ENCODE data around the gene DNAH7.
"Not testable (repeated sequence)": the region's sequence is repeated elsewhere in the genome, so short reads cannot be mapped to it uniquely, and the experiment has no call there.

The DNAH7 gene

DNA sequence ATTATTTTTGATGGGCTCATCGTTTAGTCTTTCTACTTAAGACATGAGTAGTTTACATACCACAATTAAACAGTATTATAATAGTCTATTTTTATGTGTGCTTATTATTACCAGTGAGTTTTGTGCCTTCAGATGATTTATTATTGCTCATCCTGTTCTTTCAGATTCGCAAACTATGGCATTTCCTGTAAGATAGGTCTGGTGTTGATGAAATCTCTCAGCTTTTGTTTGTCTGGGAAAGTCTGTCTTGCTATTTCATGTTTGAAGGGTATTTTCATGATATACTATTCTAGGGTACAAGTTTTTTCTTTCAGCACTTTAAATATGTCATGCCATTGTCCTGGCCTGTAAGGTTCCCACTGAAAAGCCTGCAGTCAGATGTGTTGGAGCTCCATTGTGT, 101.3 kb downstream of the DNAH7 start:
- DNase-seq (ENCODE audit: low spot score), result no peak

DNA sequence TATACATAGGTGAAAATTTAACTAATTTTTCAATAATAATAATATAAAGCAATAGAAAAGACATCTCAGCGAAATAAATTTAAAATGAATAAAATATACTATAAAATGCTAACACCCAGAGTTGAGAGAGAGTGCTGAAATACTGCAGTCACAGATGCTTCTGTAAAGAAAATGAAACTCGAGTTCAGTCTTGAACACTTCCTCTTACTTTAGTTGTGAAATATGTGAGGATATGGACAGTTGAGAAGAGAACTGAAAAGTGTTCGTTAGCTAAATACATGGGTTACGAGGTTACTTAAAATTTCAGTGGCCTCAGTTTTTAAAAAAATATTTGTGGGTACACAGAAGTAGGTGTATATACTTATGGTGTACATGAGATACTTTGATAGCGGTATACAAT, 106.8 kb downstream of the DNAH7 start:
- no peak for DNase-seq (ENCODE audit: low spot score)

DNA sequence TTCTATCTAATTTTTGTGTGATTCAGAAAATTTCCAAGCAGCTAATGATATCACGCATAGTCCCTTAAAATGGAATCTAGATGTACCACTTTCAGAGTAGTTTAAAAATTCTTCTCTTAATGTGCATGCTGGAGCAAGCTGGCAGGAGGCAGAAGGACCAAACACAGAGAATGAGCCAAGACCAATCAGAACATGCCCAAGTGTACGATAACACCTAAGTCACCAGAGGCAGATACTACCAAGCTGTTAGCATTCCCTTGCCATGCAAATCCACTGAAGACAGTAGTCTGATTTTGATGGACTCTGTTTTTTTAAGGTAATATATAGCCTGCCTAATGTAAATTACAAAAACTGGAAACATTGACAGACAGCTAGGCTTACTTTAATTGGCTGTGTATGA, 109.3 kb downstream of the DNAH7 start:
- DNase-seq (ENCODE audit: low spot score), result no peak

- no peak for DNase-seq (ENCODE audit: low spot score)
These were observed 111.9 kb downstream of the DNAH7 start for GRCh38 chr2:195956725-195957124.

GRCh38 chr2:195945056-195945455, 123.6 kb downstream of the DNAH7 start:
- DNase-seq (ENCODE audit: low spot score), result no peak

- no peak for DNase-seq (ENCODE audit: low spot score)
These were observed 131.5 kb downstream of the DNAH7 start for GRCh38 chr2:195937176-195937575.

GRCh38 chr2:195934484-195934883, 134.2 kb downstream of the DNAH7 start:
- no peak for DNase-seq (ENCODE audit: low spot score)

- no peak for DNase-seq (ENCODE audit: low spot score)
These were observed 139.1 kb downstream of the DNAH7 start for GRCh38 chr2:195929531-195929930.

GRCh38 chr2:195925120-195925519, 143.5 kb downstream of the DNAH7 start:
- no peak for DNase-seq (ENCODE audit: low spot score)

- no peak for DNase-seq (ENCODE audit: low spot score)
These were observed 144.7 kb downstream of the DNAH7 start for GRCh38 chr2:195923889-195924288.

DNA sequence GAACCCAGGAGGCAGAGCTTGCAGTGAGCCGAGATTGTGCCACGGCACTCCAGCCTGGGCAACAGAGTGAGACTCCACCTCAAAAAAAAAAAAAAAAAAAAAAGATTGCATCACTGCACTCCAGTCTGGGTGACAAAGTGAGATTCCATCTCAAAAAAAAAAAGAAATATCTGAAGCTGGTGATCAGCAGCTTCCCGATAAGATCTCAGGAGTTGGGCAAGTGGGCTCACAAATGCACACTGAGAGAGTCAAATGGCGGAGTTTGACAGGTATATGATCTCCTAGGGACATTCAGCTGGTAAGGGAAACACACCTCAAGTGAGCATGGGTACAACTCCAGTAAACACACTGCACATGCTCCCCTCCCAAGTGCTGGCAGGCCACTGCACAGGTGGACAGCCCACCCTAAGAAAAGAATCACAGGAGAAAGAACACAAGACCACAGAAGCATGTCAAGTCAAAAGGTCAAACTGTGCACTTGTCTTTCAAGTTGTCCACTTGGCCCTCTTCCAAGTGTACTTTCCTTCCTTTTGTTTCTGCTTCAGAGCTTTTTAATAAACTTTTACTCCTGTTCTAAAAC, 151.5 kb downstream of the DNAH7 start:
- DNase-seq (ENCODE audit: low spot score), result not testable (repeated sequence)

GRCh38 chr2:195912079-195912478, 156.6 kb downstream of the DNAH7 start:
- no peak for DNase-seq (ENCODE audit: low spot score)

DNA sequence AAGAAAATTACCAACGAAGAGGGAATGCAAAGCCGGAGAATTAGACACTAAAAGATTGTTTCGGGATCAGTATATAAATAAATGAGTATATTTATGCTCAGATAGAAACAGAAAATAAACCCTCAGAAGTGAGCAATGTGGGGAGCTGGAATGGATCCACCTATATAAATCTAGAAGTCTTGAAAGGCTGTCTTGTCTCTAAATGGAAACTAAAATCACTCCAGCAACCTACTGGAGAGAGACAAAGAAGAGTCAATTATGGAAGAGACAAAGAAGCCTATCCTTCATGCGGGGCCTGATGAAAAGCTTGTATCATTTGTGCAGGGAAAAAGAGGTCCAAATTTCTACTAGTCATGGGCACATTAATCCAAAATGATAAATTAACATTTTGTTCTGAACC, 158.1 kb downstream of the DNAH7 start:
- no peak for DNase-seq (ENCODE audit: low spot score)

DNA sequence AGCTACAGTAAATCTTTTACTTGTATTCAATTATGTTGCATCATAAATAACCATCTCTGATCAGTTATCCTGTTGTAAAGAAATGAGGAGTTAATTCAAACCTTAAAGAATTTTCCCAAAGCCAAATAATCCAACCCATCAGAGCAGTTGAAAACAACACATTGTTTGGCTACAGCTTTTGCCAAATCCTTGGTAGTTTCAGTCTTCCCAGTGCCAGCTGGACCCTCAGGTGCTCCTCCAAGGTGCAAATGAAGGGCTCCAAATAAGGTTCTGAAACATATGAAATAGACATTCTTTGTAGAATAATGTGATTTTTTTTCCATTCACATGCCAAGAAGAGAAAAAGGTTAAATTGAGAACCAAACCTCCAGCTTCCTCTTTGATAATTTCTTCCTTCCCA, 158.7 kb downstream of the DNAH7 start:
- DNase-seq (ENCODE audit: low spot score), result no peak

- no peak for DNase-seq (ENCODE audit: low spot score)
These were observed 161.2 kb downstream of the DNAH7 start for GRCh38 chr2:195907474-195907873.

- DNase-seq (ENCODE audit: low spot score), result no peak
These were observed 164.7 kb downstream of the DNAH7 start for GRCh38 chr2:195903956-195904355.

DNA sequence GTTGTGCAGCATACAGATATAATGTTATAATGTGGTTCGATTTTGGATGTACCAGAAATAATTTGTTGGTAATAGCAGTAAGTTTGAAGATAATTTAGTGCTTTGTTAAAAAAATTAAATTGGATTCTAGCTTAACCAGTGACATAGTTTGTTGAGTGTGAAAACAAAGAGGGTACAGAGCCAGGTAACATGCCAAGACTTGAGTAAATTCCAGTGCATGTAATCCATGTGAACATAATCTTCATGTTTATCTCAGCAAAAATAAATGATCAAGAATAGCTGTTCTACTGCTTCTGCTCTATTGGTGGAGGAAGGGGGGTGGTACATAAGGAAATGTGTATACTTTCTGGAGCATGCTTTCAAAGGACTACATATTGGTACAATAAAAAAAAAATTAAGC, 165.8 kb downstream of the DNAH7 start:
- no peak for DNase-seq (ENCODE audit: low spot score)

DNA sequence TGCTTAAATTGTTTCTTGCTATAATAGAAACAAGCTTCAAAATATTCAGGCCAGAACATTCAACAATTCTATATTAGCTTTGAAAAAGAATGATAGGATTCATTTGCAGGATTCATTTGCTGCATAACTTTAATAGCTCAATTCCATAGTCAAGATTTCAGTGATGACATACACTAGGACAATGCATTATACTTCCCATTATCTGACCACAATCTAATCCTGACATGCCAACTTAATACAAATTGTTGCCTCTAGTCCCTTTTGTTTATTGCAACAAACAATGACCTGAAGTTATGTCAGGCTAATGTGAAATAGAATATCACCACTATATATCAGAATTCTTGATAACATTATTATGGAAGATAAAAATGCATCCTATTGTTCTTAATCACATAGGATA, 169.4 kb downstream of the DNAH7 start:
- DNase-seq (ENCODE audit: low spot score), result no peak

- no peak for DNase-seq (ENCODE audit: low spot score)
These were observed 170.0 kb downstream of the DNAH7 start for GRCh38 chr2:195898505-195899191.

DNA sequence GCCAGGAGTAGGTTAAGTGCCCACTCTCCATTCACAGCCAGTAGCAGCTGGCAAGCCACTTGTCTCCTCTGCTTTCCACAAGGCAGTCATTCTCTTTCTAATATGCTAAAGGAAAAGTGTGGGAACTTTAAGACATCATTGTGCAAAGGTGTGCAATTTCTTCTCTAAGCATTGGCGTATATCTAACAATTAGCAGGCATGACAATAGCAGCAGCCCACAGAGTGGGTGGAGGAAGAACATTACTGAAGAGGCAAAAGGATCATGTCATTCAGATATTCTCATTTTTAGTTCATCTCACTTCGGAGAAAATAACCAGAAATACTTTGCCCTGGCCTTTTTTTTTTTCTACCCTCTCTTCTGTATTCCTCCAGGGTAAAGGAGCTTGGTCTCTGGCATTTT, 177.6 kb downstream of the DNAH7 start:
- DNase-seq (ENCODE audit: low spot score), result no peak

GRCh38 chr2:195879153-195879552, 189.5 kb downstream of the DNAH7 start:
- no peak for DNase-seq (ENCODE audit: low spot score)

- no peak for DNase-seq (ENCODE audit: low spot score)
These were observed 197.3 kb downstream of the DNAH7 start for GRCh38 chr2:195871326-195871725.

- DNase-seq (ENCODE audit: low spot score), result no peak
These were observed 204.3 kb downstream of the DNAH7 start for GRCh38 chr2:195864316-195864715.

DNA sequence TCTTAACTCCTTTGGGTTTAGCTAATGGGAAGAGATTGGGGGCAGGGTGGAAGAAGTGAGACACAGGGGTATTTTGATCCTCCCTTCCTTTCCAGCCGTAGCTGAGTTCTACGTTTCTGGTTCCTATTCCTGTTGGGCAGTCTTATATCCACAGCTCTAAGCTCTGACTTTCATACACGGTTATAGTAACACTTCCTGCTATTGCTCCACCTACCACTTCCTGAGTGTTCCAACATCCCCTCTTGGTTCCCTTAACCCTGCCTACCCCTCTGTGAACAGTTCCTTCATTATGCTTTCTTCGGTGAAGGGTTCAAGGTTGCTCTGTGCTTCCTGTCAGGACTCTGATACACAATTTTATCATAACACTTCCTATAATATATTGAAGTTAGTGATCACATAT, 205.1 kb downstream of the DNAH7 start:
- DNase-seq (ENCODE audit: low spot score), result no peak

All from ecto neural progenitor cell (in vitro differentiated cells).